ENCODE data around the gene ACBD6. TPM values are rescaled to one million over a fixed set of nuclear protein-coding genes. Genes with fewer than 3 reads are reported as not detected.

Gene ACBD6
- total and polyA plus RNA-seq, 2 experiments from 2014 or later = 75.7 to 88.8 TPM

DNA sequence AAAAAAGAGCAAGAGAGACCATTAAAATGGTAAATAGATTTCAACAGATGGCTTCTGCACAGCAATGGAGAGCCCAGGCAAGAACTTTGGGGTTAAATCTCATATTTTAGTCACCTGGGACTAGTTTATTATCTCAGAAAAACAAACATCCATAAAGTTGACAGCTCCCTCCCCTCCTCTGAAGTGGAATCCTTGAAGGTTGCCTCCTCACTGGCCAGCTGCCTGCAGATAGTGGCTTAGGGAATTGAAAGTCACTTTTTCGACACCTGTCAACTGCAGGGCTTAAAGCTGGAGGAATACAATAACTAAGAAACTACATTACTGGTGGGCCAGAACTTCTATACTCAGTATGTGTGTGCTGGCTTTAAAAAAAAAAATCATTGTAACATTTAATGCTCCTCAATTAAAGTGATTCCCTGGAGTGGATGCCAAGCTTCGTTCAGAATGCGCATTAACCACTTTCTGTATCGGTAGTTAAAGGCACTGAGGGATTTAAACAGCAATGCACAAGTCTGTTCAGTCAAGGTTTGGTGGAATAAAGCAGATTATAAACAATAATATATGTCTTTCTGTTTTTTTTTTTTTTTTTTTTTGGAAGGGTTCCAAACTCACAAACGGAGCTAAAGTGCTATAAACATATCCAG is 219.9 kb downstream of the ACBD6 start (continued):
- TF ChIP-seq, protein P1, sequence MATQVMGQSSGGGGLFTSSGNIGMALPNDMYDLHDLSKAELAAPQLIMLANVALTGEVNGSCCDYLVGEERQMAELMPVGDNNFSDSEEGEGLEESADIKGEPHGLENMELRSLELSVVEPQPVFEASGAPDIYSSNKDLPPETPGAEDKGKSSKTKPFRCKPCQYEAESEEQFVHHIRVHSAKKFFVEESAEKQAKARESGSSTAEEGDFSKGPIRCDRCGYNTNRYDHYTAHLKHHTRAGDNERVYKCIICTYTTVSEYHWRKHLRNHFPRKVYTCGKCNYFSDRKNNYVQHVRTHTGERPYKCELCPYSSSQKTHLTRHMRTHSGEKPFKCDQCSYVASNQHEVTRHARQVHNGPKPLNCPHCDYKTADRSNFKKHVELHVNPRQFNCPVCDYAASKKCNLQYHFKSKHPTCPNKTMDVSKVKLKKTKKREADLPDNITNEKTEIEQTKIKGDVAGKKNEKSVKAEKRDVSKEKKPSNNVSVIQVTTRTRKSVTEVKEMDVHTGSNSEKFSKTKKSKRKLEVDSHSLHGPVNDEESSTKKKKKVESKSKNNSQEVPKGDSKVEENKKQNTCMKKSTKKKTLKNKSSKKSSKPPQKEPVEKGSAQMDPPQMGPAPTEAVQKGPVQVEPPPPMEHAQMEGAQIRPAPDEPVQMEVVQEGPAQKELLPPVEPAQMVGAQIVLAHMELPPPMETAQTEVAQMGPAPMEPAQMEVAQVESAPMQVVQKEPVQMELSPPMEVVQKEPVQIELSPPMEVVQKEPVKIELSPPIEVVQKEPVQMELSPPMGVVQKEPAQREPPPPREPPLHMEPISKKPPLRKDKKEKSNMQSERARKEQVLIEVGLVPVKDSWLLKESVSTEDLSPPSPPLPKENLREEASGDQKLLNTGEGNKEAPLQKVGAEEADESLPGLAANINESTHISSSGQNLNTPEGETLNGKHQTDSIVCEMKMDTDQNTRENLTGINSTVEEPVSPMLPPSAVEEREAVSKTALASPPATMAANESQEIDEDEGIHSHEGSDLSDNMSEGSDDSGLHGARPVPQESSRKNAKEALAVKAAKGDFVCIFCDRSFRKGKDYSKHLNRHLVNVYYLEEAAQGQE (IDR thresholded peaks at IDR 0.05; ENCODE audit: unreplicated experiment) = no peak
- TF ChIP-seq, protein P2, sequence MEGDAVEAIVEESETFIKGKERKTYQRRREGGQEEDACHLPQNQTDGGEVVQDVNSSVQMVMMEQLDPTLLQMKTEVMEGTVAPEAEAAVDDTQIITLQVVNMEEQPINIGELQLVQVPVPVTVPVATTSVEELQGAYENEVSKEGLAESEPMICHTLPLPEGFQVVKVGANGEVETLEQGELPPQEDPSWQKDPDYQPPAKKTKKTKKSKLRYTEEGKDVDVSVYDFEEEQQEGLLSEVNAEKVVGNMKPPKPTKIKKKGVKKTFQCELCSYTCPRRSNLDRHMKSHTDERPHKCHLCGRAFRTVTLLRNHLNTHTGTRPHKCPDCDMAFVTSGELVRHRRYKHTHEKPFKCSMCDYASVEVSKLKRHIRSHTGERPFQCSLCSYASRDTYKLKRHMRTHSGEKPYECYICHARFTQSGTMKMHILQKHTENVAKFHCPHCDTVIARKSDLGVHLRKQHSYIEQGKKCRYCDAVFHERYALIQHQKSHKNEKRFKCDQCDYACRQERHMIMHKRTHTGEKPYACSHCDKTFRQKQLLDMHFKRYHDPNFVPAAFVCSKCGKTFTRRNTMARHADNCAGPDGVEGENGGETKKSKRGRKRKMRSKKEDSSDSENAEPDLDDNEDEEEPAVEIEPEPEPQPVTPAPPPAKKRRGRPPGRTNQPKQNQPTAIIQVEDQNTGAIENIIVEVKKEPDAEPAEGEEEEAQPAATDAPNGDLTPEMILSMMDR (conservative IDR thresholded peaks at IDR 0.05; ENCODE audit: low read depth in 2 of 2) = no peak
- TF ChIP-seq EZH2phosphoT487 (IDR thresholded peaks at IDR 0.05; ENCODE audit: unreplicated experiment) (no peak), STAT1 (IDR thresholded peaks at IDR 0.05; ENCODE audit: unreplicated experiment) (no peak), JUNB (IDR thresholded peaks at IDR 0.05; ENCODE audit: unreplicated experiment) (no peak), POLR2AphosphoS5 (IDR thresholded peaks at IDR 0.05; ENCODE audit: low read depth) (no peak), NANOG (IDR thresholded peaks at IDR 0.05; ENCODE audit: borderline replicate concordance) (no peak)
- TF ChIP-seq, protein P3, sequence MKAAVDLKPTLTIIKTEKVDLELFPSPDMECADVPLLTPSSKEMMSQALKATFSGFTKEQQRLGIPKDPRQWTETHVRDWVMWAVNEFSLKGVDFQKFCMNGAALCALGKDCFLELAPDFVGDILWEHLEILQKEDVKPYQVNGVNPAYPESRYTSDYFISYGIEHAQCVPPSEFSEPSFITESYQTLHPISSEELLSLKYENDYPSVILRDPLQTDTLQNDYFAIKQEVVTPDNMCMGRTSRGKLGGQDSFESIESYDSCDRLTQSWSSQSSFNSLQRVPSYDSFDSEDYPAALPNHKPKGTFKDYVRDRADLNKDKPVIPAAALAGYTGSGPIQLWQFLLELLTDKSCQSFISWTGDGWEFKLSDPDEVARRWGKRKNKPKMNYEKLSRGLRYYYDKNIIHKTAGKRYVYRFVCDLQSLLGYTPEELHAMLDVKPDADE (IDR thresholded peaks at IDR 0.05) = no peak

DNA sequence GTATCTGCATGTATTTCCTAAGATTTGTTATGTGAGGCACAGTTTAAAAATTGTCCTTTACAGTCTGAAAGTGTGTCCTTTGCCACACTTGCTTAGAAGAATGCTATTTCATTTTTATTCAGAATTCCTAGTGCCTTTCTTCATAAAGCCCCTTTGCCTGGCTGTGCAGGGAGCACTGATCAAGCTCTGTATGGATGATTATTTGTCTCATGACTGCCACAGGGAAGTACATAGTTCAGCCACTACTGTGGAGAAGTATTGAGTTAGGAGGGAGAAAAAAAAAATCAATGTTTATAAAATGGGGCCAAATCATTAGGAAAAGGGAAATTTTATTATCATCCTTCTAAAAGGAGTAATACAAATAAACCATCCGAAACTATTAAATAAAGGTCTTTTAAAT is 220.9 kb downstream of the ACBD6 start:
- Histone ChIP-seq H3K4me3 (no peak overlapping the region), H2AFZ (no peak overlapping the region), H4K20me1 (replicated peaks; ENCODE audit: insufficient read depth) (no peaks in the 10 kb centered on the region), H3K4me2 (no peak overlapping the region), H3K79me2 (replicated peaks; ENCODE audit: insufficient read depth) (no peaks in the 10 kb centered on the region), H3K27me3 (ENCODE audit: insufficient read depth) (no peaks in the 10 kb centered on the region), H3K4me1 (ENCODE audit: insufficient read depth) (peaks cover 17% of the 10 kb centered on the region), H3K36me3 (ENCODE audit: insufficient read depth) (peaks cover 1% of the 10 kb centered on the region), H3K9me2 (ENCODE audit: insufficient read depth) (no peaks in the 10 kb centered on the region), H3F3A (replicated peaks; ENCODE audit: low read depth) (no peaks in the 10 kb centered on the region), H3K27ac (ENCODE audit: low read depth) (no peak overlapping the region)
- Mint-ChIP-seq H3K4me1 (peaks cover 28% of the 10 kb centered on the region), H3K27ac (no peak overlapping the region), H3K9me3 (0 out of 3 replicates have a peak, but pooled peaks cover 2% of the 10 kb centered on the region), H3K4me3 (no peak overlapping the region), H3K36me3 (ENCODE audit: low read depth) (peaks cover 20% of the 10 kb centered on the region; the same call in 2 of the 3 replicates), H3K27me3 (ENCODE audit: insufficient read depth, low read depth, poor library complexity) (peaks cover 9% of the 10 kb centered on the region)
- ATAC-seq (no peak), DNase-seq (ENCODE audit: low spot score) (no peak)
- TF ChIP-seq, protein P1 (IDR thresholded peaks at IDR 0.05; ENCODE audit: unreplicated experiment) = no peak
